GM12875 (cell line): ENCODE measurements around the gene CUL7.

Source experiments
- H3K4me3 ChIP-seq: one replicate; pipeline ENCODE4 v1.5.1; 2011; ENCODE audit warnings: low read depth, low read length, control low read depth
- TF ChIP-seq, protein P1 (sequence below): IDR thresholded peaks from 2 replicates; pipeline ENCODE4 v1.5.1; 2011; ENCODE audit warnings: low read depth, mild to moderate bottlenecking, control low read depth, inconsistent platforms, low read length, moderate library complexity, borderline replicate concordance; ENCODE audit not compliant: insufficient read depth

CUL7 gene

GRCh38 chr6:43013843-43014433, 39.7 kb downstream of the CUL7 start, which contains the start of the genes KLHDC3 and MEA1:
Gene KLHDC3 (plus strand): TSS chr6:43014249. CDS start chr6:43017193, 2,944 bp downstream.
Gene MEA1 (minus strand): TSS chr6:43013946. CDS start chr6:43013813, 133 bp downstream.
- H3K4me3 ChIP-seq = peak within 1 kb of the TSS; percentile 65
- TF ChIP-seq, protein P1, sequence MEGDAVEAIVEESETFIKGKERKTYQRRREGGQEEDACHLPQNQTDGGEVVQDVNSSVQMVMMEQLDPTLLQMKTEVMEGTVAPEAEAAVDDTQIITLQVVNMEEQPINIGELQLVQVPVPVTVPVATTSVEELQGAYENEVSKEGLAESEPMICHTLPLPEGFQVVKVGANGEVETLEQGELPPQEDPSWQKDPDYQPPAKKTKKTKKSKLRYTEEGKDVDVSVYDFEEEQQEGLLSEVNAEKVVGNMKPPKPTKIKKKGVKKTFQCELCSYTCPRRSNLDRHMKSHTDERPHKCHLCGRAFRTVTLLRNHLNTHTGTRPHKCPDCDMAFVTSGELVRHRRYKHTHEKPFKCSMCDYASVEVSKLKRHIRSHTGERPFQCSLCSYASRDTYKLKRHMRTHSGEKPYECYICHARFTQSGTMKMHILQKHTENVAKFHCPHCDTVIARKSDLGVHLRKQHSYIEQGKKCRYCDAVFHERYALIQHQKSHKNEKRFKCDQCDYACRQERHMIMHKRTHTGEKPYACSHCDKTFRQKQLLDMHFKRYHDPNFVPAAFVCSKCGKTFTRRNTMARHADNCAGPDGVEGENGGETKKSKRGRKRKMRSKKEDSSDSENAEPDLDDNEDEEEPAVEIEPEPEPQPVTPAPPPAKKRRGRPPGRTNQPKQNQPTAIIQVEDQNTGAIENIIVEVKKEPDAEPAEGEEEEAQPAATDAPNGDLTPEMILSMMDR = no peak

- peak overlapping the region; percentile 65 for H3K4me3 ChIP-seq
- TF ChIP-seq, protein P1 = no peak
These were observed 40.4 kb downstream of the CUL7 start for GRCh38 chr6:43013097-43013842.

DNA sequence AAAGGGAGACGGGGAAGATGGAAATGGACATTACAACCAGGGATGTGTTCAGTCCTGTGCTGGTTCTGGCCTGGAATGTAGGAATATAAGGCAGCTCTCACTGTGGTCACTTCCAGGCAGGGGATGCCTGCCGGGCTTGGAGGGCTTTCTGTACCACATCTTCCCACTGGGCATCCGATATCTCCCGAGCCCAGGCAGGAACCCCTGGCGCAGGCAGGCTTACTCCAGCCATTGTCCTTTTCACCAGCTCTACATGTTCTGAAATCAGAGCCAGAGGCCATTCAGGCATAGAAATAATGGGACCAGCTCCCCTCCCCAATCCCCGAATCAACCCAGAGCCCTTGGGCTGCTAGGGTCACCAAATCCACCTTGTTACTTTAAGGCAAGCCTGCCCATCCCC, 41.3 kb downstream of the CUL7 start:
- TF ChIP-seq, protein P1 = no peak
- H3K4me3 ChIP-seq = no peak overlapping the region

- no peak overlapping the region for H3K4me3 ChIP-seq
- TF ChIP-seq, protein P1 = no peak
These were observed 42.4 kb downstream of the CUL7 start for GRCh38 chr6:43011207-43011606.

- TF ChIP-seq, protein P1 = peak; percentile 57
- H3K4me3 ChIP-seq = no peak overlapping the region
These were observed 44.5 kb downstream of the CUL7 start for GRCh38 chr6:43009124-43009523.

DNA sequence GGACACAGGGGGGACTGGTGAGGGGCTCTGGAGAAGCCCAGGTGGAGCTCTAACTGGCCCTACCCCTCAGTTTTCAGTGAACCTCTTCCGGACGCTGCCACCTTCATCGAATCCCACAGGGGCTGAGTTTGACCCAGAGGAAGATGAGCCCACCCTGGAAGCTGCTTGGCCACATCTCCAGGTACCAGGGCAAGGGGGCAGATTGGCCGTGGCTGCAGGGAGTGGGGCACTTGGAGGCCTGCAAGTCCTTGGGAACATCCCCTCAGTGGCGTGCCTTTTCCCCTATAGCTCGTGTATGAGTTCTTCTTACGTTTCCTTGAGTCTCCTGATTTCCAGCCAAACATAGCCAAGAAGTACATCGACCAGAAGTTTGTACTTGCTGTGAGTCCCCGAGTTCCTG, 46.5 kb downstream of the CUL7 start:
- TF ChIP-seq, protein P1 = no peak

GRCh38 chr6:43006251-43006650, 47.4 kb downstream of the CUL7 start:
- TF ChIP-seq, protein P1 = no peak
- H3K4me3 ChIP-seq = no peak overlapping the region

More for the DNA sequence above, 46.5 kb downstream of the CUL7 start:
- H3K4me3 ChIP-seq = no peak overlapping the region
